Renal cortical epithelial cell (primary cell): ENCODE results near the gene PRUNE1. TPM values are rescaled to one million over a fixed set of nuclear protein-coding genes. Genes with fewer than 3 reads are reported as not detected.

Source experiments
- DNase-seq: peaks from one replicate; pipeline ENCODE4 v3.0.0-alpha.2; 2011; ENCODE audit warnings: low read depth
- total RNA-seq: library from RNA; depleted of rRNA; stranded (reverse); fragments of >200 nt; gene quantifications from 2 replicates; pipeline ENCODE4 v1.2.3, GENCODE V29; 2014

PRUNE1 gene
- total RNA-seq, 1 donor from 2014 or later: 21.6 TPM

DNA sequence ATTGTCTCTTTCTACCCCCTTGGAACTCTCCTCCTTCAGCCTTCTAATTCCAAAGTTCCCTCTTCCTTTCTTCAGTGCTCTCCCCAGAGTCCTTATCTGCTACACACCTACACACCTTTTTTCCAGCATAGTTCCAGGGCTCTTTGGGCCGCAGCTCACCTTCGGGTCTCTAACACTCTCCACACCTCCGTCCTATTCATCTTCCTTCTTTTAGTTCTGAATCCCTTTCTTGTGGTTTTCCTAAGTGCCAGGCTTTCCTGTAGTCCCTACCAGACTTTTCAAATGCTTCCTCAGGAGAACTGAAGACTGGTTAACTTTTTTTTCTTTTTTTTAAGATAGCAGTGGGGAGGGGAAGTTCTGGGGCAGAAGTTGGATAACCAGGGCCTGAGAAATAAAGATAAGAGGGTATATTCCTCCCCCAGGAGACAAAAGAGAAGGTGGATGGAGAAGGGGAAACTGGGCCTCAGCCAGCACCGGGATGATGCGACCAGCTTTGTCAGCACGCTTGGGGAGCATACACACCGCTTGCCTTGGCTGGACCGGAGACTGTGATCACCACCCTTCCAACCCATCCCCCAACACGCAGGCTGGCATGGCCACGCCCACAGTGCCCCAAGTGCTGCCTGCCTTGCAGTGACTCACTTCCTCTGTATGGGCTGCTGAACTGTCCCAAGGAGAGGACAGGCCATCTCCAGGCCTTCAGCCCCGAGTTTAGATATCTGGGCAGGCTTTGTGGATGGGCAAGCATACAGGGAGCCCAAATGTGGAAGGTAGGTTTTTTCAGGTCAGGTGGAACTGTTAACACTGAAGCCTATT is 31.2 kb upstream of the PRUNE1 start:
- peak; percentile 85 for DNase-seq

DNA sequence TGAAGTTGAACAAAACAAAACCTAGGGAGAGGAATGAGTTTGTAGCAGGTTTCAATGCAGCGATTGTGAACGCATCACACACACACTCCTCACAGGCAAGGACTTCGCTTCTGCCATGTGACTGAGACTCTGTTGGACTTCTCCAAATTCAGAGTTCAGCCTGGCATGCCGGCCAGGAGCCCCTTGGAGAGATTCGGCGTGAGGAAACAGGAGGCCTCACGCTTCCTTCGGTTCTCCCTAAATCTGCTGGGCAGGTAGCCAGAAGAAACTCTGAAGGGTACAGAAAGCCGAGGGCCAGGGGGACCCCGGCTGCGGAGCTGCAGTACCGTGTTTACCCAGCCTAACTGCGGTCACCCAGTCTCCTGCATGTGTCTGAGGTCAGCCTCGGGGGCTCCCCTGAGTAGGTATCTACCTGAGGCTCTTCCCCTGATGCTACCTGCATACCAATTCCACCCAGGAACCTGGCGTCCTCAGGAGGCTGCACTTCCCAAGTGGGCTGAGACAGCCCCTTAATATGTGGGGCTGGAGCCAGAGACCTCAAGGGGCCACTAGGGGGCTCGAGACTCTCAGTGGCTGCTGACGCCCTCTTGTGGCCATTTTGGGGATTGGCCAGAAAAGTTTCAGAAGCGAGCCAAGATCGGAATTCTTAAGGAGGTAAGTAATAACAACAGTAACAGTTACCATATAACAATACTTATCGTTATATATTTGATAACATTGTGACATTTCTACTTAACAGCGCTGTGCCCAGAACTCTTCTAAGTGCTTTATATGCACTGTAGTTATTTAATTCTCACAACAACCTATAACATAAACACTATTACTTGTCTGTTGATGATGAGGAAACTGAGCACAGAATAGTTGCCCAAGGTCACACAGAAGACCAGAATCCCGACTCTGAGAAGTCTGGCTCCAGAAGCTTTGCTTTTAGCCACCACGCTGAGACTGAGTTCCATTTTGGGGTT is 28.9 kb upstream of the PRUNE1 start:
- DNase-seq: peak; percentile 78

DNA sequence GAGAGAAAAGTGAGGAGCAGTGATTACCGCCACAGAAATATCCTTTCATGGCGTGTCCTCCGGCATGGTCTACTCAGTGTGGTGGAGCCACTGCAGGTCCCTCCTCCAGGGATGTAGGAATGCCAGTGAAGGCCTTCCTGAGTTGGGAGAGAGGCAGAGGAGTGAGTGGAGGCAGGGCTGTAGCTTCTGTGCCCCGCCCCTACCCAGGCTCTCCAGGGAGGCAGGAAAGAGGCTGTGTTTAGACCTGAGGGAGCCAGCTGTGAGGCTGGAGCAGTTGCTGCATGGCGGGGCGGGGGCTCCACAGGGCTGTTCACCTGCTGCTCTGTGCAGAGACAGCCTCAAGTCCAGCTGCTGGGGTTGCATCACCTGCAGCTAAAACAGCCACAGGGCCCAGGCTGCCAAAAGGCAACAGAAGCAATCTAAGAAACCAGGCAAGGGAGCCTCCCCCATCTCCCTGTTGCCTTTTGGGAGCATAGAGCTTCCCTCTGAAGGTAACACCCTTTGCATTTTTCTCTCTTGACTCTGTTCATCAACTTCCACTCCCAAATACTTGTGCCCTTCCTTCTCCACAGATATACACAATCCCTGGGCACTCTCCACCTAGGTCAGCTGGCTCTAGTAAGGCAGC is 27.0 kb upstream of the PRUNE1 start:
- no peak for DNase-seq

DNA sequence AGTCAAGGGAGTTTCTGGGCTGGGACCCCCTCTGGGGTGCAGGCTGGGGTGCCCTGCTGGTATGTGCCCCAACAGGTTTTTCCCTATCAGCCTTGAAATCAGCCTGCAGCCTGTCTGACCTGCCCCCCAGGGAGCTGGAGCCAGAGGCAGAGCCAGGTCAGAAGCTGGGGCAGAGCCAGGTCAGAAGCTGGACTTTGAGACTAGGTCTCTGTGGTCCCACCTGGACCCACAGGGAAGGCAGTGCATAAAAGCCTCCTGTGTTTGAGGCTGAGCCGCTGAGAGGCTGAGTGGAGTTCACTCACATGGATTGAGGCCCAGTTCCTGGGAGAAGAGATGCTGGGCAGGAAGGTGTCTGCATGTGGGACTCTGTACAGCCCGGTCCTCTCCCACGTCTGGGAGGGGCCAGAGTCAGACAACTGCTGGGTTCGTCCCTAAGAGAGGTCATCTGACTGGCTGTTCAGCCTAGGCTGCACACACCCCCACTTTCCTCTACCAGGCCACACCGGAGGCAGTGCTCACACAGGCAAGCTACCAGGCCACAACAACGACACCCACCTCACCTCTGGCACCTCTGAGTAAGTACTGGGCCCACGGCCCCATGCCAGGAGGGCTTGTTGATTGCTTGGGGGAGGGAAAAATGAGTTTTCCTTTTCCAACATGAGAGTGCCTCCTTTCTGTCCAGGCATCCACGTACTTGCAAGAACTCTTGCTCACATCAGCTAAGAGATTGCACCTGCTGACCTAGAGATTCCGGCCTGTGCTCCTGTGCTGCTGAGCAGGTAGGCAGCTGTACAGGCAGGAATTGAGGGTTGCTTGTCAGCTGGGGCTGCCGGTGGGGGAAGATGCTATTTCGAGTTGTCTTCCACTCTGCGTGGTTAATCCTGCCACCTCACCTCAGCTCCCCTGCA is 26.2 kb upstream of the PRUNE1 start, which contains the start of gene ANXA9:
Gene ANXA9 (plus strand): TSS at position 488 of the 908 bp plus-strand sequence. CDS start 814 bp downstream, outside the sequence.
- DNase-seq: peak; percentile 58

DNA sequence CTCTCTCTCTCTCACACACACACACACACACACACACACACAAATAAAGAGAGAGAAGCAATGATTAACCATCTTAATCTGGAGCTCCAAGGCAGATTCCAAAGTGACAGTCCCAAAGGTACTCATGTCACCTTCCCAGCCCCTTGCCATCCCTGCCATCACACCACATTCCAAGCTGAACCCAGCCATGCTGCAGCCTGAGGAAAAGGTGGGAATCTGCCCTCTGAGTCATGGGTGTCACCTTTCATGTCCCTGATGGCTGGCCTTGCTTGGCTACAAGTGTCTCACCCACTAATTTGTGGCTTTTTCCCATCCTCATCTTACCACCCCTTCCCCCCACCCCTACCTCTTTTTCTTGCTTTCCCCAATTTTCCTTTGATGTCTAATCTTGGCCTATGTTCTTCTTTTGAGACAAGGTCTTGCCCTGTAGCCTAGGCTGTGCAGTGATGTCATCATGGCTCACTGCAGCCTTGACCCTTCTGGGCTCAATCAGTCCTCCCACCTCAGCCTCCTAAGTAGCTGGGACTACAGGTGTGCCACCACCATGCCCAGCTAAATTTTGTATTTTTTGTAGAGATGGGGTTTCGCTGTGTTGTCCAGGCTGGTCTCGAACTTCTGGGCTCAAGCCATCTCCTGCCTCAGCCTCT is 22.9 kb upstream of the PRUNE1 start:
- DNase-seq: no peak

DNA sequence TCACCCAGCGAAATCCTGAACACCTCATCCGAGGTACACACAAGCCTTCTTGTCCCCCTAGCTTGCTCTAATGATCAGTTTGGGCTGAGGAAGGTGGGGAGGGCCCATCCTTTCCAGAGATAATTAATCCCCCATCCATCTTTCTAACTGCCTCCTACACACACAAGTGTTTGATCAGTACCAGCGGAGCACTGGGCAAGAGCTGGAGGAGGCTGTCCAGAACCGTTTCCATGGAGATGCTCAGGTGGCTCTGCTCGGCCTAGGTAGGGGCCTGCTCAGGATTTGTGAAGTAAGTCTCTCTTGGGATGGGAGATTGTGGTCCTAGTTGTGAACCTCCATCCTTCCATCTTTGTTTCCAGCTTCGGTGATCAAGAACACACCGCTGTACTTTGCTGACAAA is 20.3 kb upstream of the PRUNE1 start:
- DNase-seq: no peak

DNA sequence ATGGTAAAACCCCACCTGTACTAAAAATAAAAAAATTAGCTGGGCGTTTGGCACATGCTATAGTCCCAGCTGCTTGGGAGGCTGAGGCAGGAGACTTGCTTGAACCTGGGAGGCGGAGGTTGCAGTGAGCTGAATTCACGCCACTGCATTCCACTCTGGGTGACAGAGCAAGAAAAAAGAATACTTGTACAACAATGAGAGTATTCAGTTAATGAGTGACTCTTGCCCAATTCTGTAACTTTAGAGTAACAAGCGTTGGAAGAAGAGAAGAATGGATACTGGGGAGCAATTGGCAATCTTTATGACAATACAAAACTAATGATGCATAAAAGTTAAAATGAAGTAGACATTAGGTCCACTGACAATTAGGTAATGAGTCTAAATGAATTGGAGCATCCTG is 15.6 kb upstream of the PRUNE1 start:
- peak; percentile 89 for DNase-seq

DNA sequence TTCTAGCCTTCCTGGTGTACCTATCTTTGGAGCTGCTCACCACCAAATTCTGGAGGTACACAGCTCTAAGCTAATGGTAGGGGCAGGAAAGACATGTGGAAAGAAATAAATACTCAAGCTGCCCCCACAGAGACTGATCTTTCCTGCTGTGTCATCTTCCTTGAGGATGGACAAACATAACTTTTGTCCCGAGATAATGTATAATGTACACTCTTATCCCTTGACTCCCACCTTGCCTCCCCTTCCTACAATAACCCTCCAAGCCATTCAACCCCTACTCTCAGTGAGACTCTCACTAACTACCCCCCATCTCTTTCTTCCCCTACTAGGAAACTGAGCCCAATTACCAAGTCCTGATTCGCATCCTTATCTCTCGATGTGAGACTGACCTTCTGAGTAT is 14.0 kb upstream of the PRUNE1 start:
- no peak for DNase-seq

DNA sequence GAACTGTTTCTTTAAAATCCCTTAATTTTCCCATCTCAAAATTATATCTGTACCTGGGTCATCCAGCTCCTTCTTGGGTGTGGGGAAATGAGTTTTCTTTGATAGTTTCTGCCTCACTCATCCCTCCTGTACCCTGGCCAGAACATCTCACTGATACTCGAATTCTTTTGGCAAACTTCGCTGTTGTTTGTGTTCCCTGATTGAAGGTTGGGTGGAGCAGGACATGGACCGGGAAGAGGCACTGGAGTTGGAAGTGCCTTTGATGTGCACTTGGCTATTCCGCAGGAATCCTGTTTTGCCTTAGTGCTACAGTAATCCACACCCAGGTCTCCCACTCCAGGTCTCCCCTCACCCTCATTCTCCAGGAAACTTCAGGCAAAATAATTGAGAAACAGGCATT is 12.8 kb upstream of the PRUNE1 start:
- DNase-seq: no peak

DNA sequence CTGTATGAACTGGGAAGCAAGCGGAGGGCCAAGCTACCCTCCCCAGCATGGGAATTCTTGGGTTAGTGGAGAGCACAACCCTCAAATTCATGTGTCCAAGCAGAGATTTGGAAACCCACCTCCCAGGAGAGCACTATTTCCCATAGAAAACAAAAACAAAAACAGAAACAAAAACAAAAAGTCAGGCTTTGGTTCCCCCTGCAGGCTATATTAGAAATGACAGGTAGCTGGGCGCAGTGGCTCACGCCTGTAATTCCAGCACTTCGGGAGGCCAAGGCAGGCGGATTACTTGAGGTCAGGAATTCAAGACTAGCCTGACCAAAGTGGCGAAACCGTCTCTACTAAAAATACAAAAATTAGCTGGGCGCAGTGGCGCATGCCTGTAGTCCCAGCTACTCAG is 12.4 kb upstream of the PRUNE1 start:
- no peak for DNase-seq

DNA sequence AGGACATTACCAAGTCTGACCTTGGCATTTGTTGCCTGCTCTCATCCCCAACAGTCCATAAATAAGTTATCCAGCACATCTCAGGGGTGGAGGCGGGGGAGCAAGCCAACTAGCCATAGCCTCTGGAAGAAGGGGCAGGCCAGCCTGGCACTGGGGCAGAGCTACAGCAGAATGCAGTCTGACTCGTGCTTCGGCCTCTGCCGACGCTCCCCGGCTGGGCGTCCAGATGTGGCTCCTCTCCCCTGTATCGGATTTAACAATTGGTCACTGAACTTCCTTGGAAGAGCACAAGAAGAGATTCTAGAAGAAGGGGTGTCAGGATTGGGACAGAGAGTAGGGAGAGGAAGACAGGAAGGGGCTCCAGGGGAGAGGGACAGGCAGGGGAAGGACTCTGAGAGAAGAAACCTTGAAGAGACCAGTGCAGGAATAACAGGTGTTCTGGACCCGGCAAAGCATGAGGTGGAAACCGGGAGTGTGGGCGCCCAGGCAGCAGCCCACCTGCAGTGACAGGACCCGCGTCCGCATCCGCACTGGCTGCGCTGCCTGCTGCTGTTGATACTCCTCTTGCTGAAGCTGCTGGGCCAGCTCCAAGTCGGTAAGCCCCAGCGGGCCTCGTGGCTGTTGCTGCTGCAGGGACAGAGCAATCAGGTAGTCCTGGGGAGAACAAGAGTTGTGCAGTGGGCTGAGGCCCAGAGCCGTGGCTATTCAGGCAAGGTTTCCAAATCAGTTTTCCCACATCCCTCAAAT is 10.9 kb upstream of the PRUNE1 start:
- DNase-seq: no peak

DNA sequence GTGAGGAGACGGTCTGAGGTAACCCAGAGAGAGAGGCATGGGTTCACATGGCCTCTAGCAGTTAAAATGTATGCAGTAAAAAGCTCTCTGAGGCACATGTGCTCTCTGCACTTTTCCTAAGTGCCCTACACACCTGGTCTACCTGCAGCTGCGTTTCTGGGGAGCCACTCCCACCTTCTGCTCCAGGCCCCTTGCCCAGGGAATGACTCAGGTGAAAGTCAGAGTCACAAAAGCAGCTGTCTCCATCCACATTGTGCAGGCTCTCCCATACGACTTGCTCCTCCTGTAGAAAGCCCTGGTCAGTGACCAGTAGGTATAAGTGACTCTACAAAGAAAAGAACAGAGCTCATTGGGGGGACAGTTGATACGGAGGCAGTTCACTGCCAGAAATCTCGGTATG is 10.3 kb upstream of the PRUNE1 start:
- DNase-seq: no peak

DNA sequence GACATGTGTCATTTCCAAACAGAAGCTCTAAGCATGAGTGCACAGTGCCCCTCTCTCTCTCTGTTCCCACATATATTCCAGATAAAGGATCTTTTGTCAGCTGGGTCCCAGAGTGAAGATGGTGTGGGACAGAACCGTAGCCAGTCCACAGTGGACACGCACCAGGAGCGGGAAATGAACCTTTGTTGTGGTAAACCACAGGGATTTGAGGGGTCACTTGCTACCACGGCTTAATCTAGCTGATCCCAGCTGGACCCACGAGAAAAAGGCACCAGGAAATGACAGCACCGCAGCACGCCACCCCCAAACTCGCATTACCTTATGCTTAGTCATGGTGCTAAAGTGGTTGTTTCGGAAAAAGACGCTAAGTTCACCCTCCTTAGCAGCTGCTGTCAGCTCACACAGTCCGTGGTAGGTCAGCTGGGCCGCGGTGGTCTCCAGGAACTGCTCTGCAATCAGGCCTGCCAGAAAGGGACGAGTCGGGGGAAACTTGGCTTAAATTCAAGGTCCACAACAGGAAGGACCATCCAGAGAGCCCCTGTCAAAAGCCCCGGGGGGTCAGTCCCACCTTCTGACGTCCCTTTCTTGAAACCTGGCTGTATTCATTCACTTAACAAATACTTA is 9.1 kb upstream of the PRUNE1 start:
- no peak for DNase-seq

DNA sequence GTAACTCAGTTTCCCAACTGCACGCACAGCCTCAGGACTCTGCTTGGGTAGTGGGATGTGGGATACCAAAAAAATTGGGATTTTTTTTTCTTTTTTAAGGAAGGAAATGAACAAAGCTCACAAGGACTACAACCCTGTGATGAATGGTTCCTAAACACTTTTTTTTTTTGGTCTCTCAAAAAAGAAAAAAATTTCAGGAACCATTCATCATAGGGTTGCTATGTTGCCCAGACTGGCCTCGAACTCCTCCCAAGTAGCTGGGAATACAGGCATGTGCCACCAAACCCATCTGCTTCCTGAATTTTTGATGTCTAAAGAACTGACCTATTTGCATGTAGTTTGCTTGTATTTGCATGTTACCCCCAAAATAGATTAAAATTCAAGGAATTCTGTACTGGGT is 8.3 kb upstream of the PRUNE1 start:
- no peak for DNase-seq

DNA sequence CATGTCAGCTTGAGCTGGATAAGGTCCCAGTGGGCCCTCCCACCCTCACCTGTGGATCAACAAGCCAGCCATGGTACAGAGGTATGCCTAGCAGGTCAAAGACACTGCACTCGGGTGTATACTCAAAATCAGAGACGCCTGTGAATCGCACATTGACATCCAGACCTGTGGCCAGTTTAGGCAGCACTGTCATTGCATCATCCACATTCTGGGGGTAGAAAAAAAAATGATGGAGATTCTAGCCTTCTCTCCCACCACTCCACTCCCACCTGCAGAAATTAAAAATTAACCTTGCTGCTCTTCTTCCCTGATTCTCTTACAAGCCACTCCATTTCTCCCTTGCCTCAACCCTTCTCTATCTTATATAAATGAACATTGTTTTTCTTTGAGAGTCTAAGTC is 7.8 kb upstream of the PRUNE1 start:
- no peak for DNase-seq

DNA sequence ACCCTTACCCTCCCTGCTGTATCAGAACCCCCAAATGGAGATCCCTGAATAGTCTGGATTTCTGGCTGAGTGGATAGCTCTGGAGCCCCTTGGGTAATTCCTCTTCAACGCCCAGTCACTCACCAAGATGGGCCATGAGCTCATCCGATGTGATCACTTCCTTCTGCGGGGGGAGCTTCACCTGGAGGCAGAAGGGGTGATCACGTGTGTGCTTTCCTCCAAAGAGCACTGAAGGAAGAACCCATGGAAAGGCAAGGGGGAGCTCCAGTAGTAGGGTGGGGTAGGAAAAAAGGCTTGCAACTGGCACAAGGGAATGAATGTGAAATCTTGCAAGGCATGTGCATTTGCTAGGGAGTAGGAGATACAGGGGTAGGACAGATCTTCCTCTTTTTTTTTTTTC is 6.6 kb upstream of the PRUNE1 start:
- DNase-seq: no peak

DNA sequence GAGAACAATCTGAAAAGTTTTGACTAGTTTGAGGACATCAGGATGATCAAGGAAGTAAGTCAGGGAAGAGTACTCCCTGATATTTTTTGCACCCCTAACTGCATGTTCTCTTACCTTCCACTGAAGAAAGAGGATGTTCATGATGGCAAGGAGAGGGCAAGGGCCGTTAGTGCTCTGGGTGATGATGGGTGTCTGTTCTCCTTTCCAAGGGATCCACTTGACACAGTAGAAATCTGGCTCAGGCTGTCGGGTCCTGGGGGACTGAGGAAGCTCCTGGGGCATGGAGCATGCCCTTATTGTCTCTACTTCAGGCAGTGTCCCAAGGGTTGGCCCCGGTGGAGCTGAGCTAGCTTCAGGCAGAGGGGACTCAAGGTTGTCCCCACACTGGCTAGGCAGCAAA is 6.2 kb upstream of the PRUNE1 start:
- DNase-seq: no peak

DNA sequence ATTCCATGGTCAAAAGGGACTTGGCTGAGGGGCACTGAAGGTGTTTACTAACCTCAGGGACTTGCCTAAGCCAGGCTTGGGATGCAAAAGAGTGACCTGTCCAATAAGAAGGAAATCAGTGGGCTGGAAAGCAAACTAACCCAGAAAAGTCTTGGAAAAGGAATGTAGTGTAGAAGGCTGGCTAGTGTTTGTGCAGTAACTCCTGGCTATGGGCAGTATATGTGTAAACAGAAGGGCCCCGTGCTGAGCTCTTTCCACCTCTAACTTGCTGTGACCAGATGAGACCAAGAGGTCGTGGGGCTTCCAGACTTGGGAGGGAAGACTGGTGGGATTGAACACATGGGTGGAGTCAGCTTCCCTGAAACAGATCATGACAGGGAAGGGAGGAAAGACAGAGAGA is 5.6 kb upstream of the PRUNE1 start:
- DNase-seq: peak; percentile 68

DNA sequence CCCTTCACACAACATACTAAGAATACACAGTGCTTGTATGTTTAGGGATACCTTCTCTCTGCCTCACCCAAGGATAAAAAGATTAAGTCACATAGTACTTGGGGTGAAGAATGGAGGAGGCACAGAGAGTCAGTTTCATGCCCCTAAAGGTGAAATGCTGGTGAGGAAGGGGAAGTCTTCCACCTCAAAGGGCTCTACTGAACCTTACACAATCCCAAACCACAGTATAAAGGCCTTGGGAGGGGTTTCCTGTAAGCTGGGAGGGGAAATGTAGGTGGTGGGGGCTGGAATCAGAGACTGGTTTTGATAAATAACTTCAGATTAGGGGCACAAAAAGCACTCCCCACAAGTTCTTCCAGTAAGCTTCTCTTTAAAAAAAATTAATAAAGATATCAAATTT is 5.1 kb upstream of the PRUNE1 start:
- DNase-seq: no peak
